Muscle of leg (tissue), 11 donors: ENCODE results near the gene ANKRD60. TPM values are rescaled to one million over a fixed set of nuclear protein-coding genes. Genes with fewer than 3 reads are reported as not detected.

Experiments used
- DNase-seq: peaks from one replicate; pipeline ENCODE4 v3.0.0; 2013
- H3K27ac ChIP-seq: one replicate; pipeline ENCODE4 v1.5.1; 2013; ENCODE audit warnings: mild to moderate bottlenecking, low read length, control low read depth
- H3K27me3 ChIP-seq: one replicate; pipeline ENCODE4 v1.6.1; 2013; ENCODE audit warnings: low read length; ENCODE audit not compliant: control insufficient read depth, insufficient read depth
- H3K36me3 ChIP-seq: one replicate; pipeline ENCODE4 v1.6.1; 2013; ENCODE audit warnings: low read length; ENCODE audit not compliant: control insufficient read depth, insufficient read depth
- H3K4me1 ChIP-seq: one replicate; pipeline ENCODE4 v1.6.1; 2013; ENCODE audit warnings: low read length; ENCODE audit not compliant: control insufficient read depth, insufficient read depth
- H3K4me3 ChIP-seq: one replicate; pipeline ENCODE4 v1.5.1; 2013; ENCODE audit warnings: low read length, control low read depth
- H3K9me3 ChIP-seq: replicated peaks from 2 replicates; pipeline ENCODE4 v1.6.1; 2013; ENCODE audit warnings: low read depth, low read length; ENCODE audit not compliant: control insufficient read depth
- WGBS: methylation state at CpG from one replicate; pipeline ENCODE4 v1.1.5; 2013; ENCODE audit warnings: missing lambda C conversion rate; ENCODE audit not compliant: insufficient coverage; 5-methylcytosine and 5-hydroxymethylcytosine counted together
- polyA plus RNA-seq, 8 donors: library from polyadenylated mRNA; unstranded; fragments of 120-200 nt; gene quantifications; one replicate each; pipeline versions ENCODE4 v1.2.1 to v1.2.3, GENCODE V29; 2013; ENCODE audit warnings: inconsistent platforms in 1 of 8, low replicate concordance in 1 of 8; ENCODE audit not compliant: insufficient read length in 8 of 8, insufficient read depth in 1 of 8
- total RNA-seq: library from RNA; stranded (reverse); fragments of 120-200 nt; gene quantifications from one replicate; pipeline ENCODE4 v1.2.4, GENCODE V29; 2013

ANKRD60 gene
- total and polyA plus RNA-seq, 9 donors = not detected

- Histone ChIP-seq H3K27me3 (peaks cover 75% of the 10 kb centered on the region), H3K4me1 (peaks cover 5% of the 10 kb centered on the region), H3K9me3 (no peaks in the 10 kb centered on the region), H3K36me3 (no peaks in the 10 kb centered on the region), H3K27ac (no peak overlapping the region), H3K4me3 (no peak overlapping the region)
- no CpG with 5 or more reads among the region's 5 CpGs for WGBS
- DNase-seq = no peak
These were observed 3.5 kb downstream of the ANKRD60 start for GRCh38 chr20:58224974-58225373.

- H3K27ac ChIP-seq = no peak overlapping the region
- WGBS = 95% methylated on average over 4 of the region's 5 CpGs
- H3K4me3 ChIP-seq = no peak overlapping the region
- H3K27me3 ChIP-seq = peaks cover 71% of the 10 kb centered on the region
- H3K36me3 ChIP-seq = no peaks in the 10 kb centered on the region
- DNase-seq = no peak
- H3K9me3 ChIP-seq = peaks cover 2% of the 10 kb centered on the region
- peaks cover 5% of the 10 kb centered on the region for H3K4me1 ChIP-seq
These were observed 4.4 kb downstream of the ANKRD60 start for GRCh38 chr20:58224097-58224496.

GRCh38 chr20:58223358-58223941 lies 5.0 kb downstream of the ANKRD60 start:
- peaks cover 71% of the 10 kb centered on the region for H3K27me3 ChIP-seq
- 88% methylated on average over 4 of the region's 8 CpGs for WGBS
- H3K27ac ChIP-seq = no peak overlapping the region

GRCh38 chr20:58222446-58222845 lies 6.0 kb downstream of the ANKRD60 start:
- H3K9me3 ChIP-seq = peaks cover 8% of the 10 kb centered on the region
- no peaks in the 10 kb centered on the region for H3K36me3 ChIP-seq
- no peaks in the 10 kb centered on the region for H3K4me1 ChIP-seq
- H3K27ac ChIP-seq = no peak overlapping the region
- H3K27me3 ChIP-seq = peaks cover 68% of the 10 kb centered on the region
- WGBS = 57% methylated on average over 7 of the region's 15 CpGs
- no peak overlapping the region for H3K4me3 ChIP-seq
- no peak for DNase-seq

More at GRCh38 chr20:58223358-58223941, 5.0 kb downstream of the ANKRD60 start:
- no peak for DNase-seq
- Histone ChIP-seq H3K4me3 (no peak overlapping the region), H3K36me3 (no peaks in the 10 kb centered on the region), H3K4me1 (no peaks in the 10 kb centered on the region), H3K9me3 (peaks cover 8% of the 10 kb centered on the region)

GRCh38 chr20:58219342-58219700 lies 9.1 kb downstream of the ANKRD60 start:
- Histone ChIP-seq H3K27ac (no peak overlapping the region), H3K4me3 (no peak overlapping the region), H3K9me3 (peaks cover 8% of the 10 kb centered on the region), H3K27me3 (peaks cover 47% of the 10 kb centered on the region), H3K4me1 (no peaks in the 10 kb centered on the region), H3K36me3 (no peaks in the 10 kb centered on the region)
- 60% methylated on average over 1 of the region's 4 CpGs for WGBS
- DNase-seq = no peak

GRCh38 chr20:58218665-58219341 lies 9.7 kb downstream of the ANKRD60 start:
- H3K27me3 ChIP-seq = peaks cover 44% of the 10 kb centered on the region
- H3K4me3 ChIP-seq = no peak overlapping the region
- H3K27ac ChIP-seq = no peak overlapping the region
- H3K36me3 ChIP-seq = no peaks in the 10 kb centered on the region
- H3K4me1 ChIP-seq = no peaks in the 10 kb centered on the region
- H3K9me3 ChIP-seq = peaks cover 8% of the 10 kb centered on the region
- DNase-seq = no peak
- 56% methylated on average over 6 of the region's 6 CpGs for WGBS

GRCh38 chr20:58216334-58216733 lies 12.1 kb downstream of the ANKRD60 start:
- Histone ChIP-seq H3K27ac (no peak overlapping the region), H3K36me3 (no peaks in the 10 kb centered on the region), H3K4me1 (no peaks in the 10 kb centered on the region), H3K9me3 (peaks cover 8% of the 10 kb centered on the region), H3K4me3 (no peak overlapping the region), H3K27me3 (peaks cover 31% of the 10 kb centered on the region)
- DNase-seq = no peak
- WGBS = no CpG with 5 or more reads among the region's 4 CpGs

GRCh38 chr20:58215116-58215515 lies 13.3 kb downstream of the ANKRD60 start:
- H3K9me3 ChIP-seq = peaks cover 8% of the 10 kb centered on the region
- peaks cover under 1% of the 10 kb centered on the region for H3K4me1 ChIP-seq
- no peak overlapping the region for H3K27ac ChIP-seq
- no peak for DNase-seq
- 98% methylated on average over 5 of the region's 6 CpGs for WGBS
- no peaks in the 10 kb centered on the region for H3K36me3 ChIP-seq
- H3K4me3 ChIP-seq = no peak overlapping the region
- H3K27me3 ChIP-seq = peaks cover 25% of the 10 kb centered on the region

GRCh38 chr20:58214310-58214709 lies 14.1 kb downstream of the ANKRD60 start:
- Histone ChIP-seq H3K27me3 (peaks cover 22% of the 10 kb centered on the region), H3K4me3 (no peak overlapping the region), H3K9me3 (peaks cover 8% of the 10 kb centered on the region), H3K4me1 (peaks cover 5% of the 10 kb centered on the region), H3K27ac (no peak overlapping the region), H3K36me3 (no peaks in the 10 kb centered on the region)
- no peak for DNase-seq
- 75% methylated on average over 7 of the region's 8 CpGs for WGBS

GRCh38 chr20:58213716-58214115 lies 14.7 kb downstream of the ANKRD60 start:
- no peak overlapping the region for H3K4me3 ChIP-seq
- peaks cover 5% of the 10 kb centered on the region for H3K4me1 ChIP-seq
- DNase-seq = no peak
- H3K27me3 ChIP-seq = peaks cover 18% of the 10 kb centered on the region
- peaks cover 2% of the 10 kb centered on the region for H3K9me3 ChIP-seq
- WGBS = no CpG with 5 or more reads among the region's 5 CpGs
- H3K36me3 ChIP-seq = no peaks in the 10 kb centered on the region
- no peak overlapping the region for H3K27ac ChIP-seq
